Suprapubic skin (tissue), 4 donors: Measurements from ENCODE around the gene CIAO2B.

Source experiments
- CTCF ChIP-seq, 2 donors: fragments of 200-600 bp in 1 of 2; fragments of 450-650 bp in 1 of 2; sonication (generic) in 1 of 2; IDR thresholded peaks; one replicate each; pipeline ENCODE4 v1.5.1; 2016 to 2019; ENCODE audit warnings: antibody characterized with exemption in 2 of 2, mild to moderate bottlenecking in 1 of 2, moderate library complexity in 1 of 2
- POLR2A ChIP-seq, 2 donors: fragments of 450-650 bp; IDR thresholded peaks; one replicate each; pipeline ENCODE4 v1.6.1; 2017; ENCODE audit warnings: antibody characterized with exemption in 2 of 2, mild to moderate bottlenecking in 2 of 2, moderate library complexity in 2 of 2
- POLR2AphosphoS5 ChIP-seq, 3 donors: sonication (generic); formaldehyde crosslinking; IDR thresholded peaks; one replicate each; pipeline ENCODE4 v1.6.1; 2017; ENCODE audit warnings: antibody characterized with exemption in 3 of 3

GRCh38 chr16:66926171-66926947, 7.8 kb downstream of the CIAO2B start:
- TF ChIP-seq POLR2A (IDR thresholded peaks at IDR 0.05) (no peak), CTCF (IDR thresholded peaks at IDR 0.05) (no peak), POLR2AphosphoS5 (IDR thresholded peaks at IDR 0.05) (no peak)
